Measurements from ENCODE around the gene ROBO1. TPM values are rescaled to one million over a fixed set of nuclear protein-coding genes. Genes with fewer than 3 reads are reported as not detected.

Gene ROBO1
- total and polyA plus RNA-seq, 2 donors = 13.3 to 33.9 TPM

- H3K9me3 ChIP-seq (ENCODE audit: control insufficient read depth in 2 of 2, insufficient read depth in 1 of 2, low read length in 1 of 2) = no peaks in the 10 kb centered on the region
- WGBS = 91% methylated on average over 5 of the region's 5 CpGs
- no peaks in the 10 kb centered on the region for H3K36me3 ChIP-seq (ENCODE audit: control insufficient read depth in 2 of 2, insufficient read depth in 2 of 2, low read length in 1 of 2)
- no peak for DNase-seq (ENCODE audit: low read depth in 6 of 9, low spot score in 9 of 9)
- no peak overlapping the region for H3K4me3 ChIP-seq (ENCODE audit: low read length in 2 of 2)
- H3K27me3 ChIP-seq (ENCODE audit: control insufficient read depth in 2 of 2, insufficient read depth in 1 of 2, low read length in 1 of 2) = no peaks in the 10 kb centered on the region
- H3K4me1 ChIP-seq (ENCODE audit: control insufficient read depth in 2 of 2, insufficient read depth in 2 of 2, low read length in 2 of 2) = no peaks in the 10 kb centered on the region
- H3K27ac ChIP-seq (ENCODE audit: low read depth in 1 of 2, low read length in 1 of 2) = no peak overlapping the region
Observed at GRCh38 chr3:78717041-78717440, 1050.8 kb downstream of the ROBO1 start.

GRCh38 chr3:78712941-78713340 lies 1054.9 kb downstream of the ROBO1 start:
- H3K27me3 ChIP-seq (ENCODE audit: control insufficient read depth in 2 of 2, insufficient read depth in 1 of 2, low read length in 1 of 2) = no peaks in the 10 kb centered on the region
- DNase-seq (ENCODE audit: low read depth in 6 of 9, low spot score in 9 of 9) = peak in 3 of 9 donors; percentile 2 to 57 (median 18)
- peak overlapping the region in 1 of 2 donors; percentile 32 for H3K27ac ChIP-seq (ENCODE audit: low read depth in 1 of 2, low read length in 1 of 2)
- no peaks in the 10 kb centered on the region for H3K4me1 ChIP-seq (ENCODE audit: control insufficient read depth in 2 of 2, insufficient read depth in 2 of 2, low read length in 2 of 2)
- no peaks in the 10 kb centered on the region for H3K36me3 ChIP-seq (ENCODE audit: control insufficient read depth in 2 of 2, insufficient read depth in 2 of 2, low read length in 1 of 2)
- no peaks in the 10 kb centered on the region for H3K9me3 ChIP-seq (ENCODE audit: control insufficient read depth in 2 of 2, insufficient read depth in 1 of 2, low read length in 1 of 2)
- no peak overlapping the region for H3K4me3 ChIP-seq (ENCODE audit: low read length in 2 of 2)

- Histone ChIP-seq H3K9me3 (ENCODE audit: control insufficient read depth in 2 of 2, insufficient read depth in 1 of 2, low read length in 1 of 2) (no peaks in the 10 kb centered on the region), H3K36me3 (ENCODE audit: control insufficient read depth in 2 of 2, insufficient read depth in 2 of 2, low read length in 1 of 2) (no peaks in the 10 kb centered on the region), H3K4me1 (ENCODE audit: control insufficient read depth in 2 of 2, insufficient read depth in 2 of 2, low read length in 2 of 2) (peaks cover 0 to 4% of the 10 kb centered on the region in 2 donors), H3K27ac (ENCODE audit: low read depth in 1 of 2, low read length in 1 of 2) (peak overlapping the region in 1 of 2 donors; percentile 32), H3K27me3 (ENCODE audit: control insufficient read depth in 2 of 2, insufficient read depth in 1 of 2, low read length in 1 of 2) (no peaks in the 10 kb centered on the region), H3K4me3 (ENCODE audit: low read length in 2 of 2) (no peak overlapping the region)
- WGBS = 62% methylated on average over 4 of the region's 4 CpGs
- no peak for DNase-seq (ENCODE audit: low read depth in 6 of 9, low spot score in 9 of 9)
Observed at GRCh38 chr3:78712270-78712669, 1055.5 kb downstream of the ROBO1 start.

GRCh38 chr3:78708565-78709073 lies 1059.2 kb downstream of the ROBO1 start:
- DNase-seq (ENCODE audit: low read depth in 6 of 9, low spot score in 9 of 9) = no peak
- Histone ChIP-seq H3K4me3 (ENCODE audit: low read length in 2 of 2) (no peak overlapping the region), H3K4me1 (ENCODE audit: control insufficient read depth in 2 of 2, insufficient read depth in 2 of 2, low read length in 2 of 2) (peaks cover 0 to 11% of the 10 kb centered on the region in 2 donors), H3K9me3 (ENCODE audit: control insufficient read depth in 2 of 2, insufficient read depth in 1 of 2, low read length in 1 of 2) (no peaks in the 10 kb centered on the region), H3K27me3 (ENCODE audit: control insufficient read depth in 2 of 2, insufficient read depth in 1 of 2, low read length in 1 of 2) (no peaks in the 10 kb centered on the region), H3K36me3 (ENCODE audit: control insufficient read depth in 2 of 2, insufficient read depth in 2 of 2, low read length in 1 of 2) (no peaks in the 10 kb centered on the region), H3K27ac (ENCODE audit: low read depth in 1 of 2, low read length in 1 of 2) (no peak overlapping the region)
- 82% methylated on average over 4 of the region's 4 CpGs for WGBS

GRCh38 chr3:78707609-78708008 lies 1060.2 kb downstream of the ROBO1 start:
- Histone ChIP-seq H3K4me3 (ENCODE audit: low read length in 2 of 2) (no peak overlapping the region), H3K9me3 (ENCODE audit: control insufficient read depth in 2 of 2, insufficient read depth in 1 of 2, low read length in 1 of 2) (no peaks in the 10 kb centered on the region), H3K27ac (ENCODE audit: low read depth in 1 of 2, low read length in 1 of 2) (peak overlapping the region in 1 of 2 donors; percentile 19), H3K36me3 (ENCODE audit: control insufficient read depth in 2 of 2, insufficient read depth in 2 of 2, low read length in 1 of 2) (no peaks in the 10 kb centered on the region), H3K4me1 (ENCODE audit: control insufficient read depth in 2 of 2, insufficient read depth in 2 of 2, low read length in 2 of 2) (peaks cover 0 to 11% of the 10 kb centered on the region in 2 donors), H3K27me3 (ENCODE audit: control insufficient read depth in 2 of 2, insufficient read depth in 1 of 2, low read length in 1 of 2) (no peaks in the 10 kb centered on the region)
- peak in 3 of 9 donors; percentile 7 to 57 (median 16) for DNase-seq (ENCODE audit: low read depth in 6 of 9, low spot score in 9 of 9)
- 90% methylated on average over 2 of the region's 2 CpGs for WGBS

- Histone ChIP-seq H3K4me1 (ENCODE audit: control insufficient read depth in 2 of 2, insufficient read depth in 2 of 2, low read length in 2 of 2) (peaks cover 0 to 11% of the 10 kb centered on the region in 2 donors), H3K4me3 (ENCODE audit: low read length in 2 of 2) (no peak overlapping the region), H3K36me3 (ENCODE audit: control insufficient read depth in 2 of 2, insufficient read depth in 2 of 2, low read length in 1 of 2) (no peaks in the 10 kb centered on the region), H3K27ac (ENCODE audit: low read depth in 1 of 2, low read length in 1 of 2) (no peak overlapping the region), H3K9me3 (ENCODE audit: control insufficient read depth in 2 of 2, insufficient read depth in 1 of 2, low read length in 1 of 2) (no peaks in the 10 kb centered on the region), H3K27me3 (ENCODE audit: control insufficient read depth in 2 of 2, insufficient read depth in 1 of 2, low read length in 1 of 2) (no peaks in the 10 kb centered on the region)
- no peak for DNase-seq (ENCODE audit: low read depth in 6 of 9, low spot score in 9 of 9)
- 94% methylated on average over 3 of the region's 3 CpGs for WGBS
Observed at GRCh38 chr3:78706906-78707523, 1060.8 kb downstream of the ROBO1 start.

GRCh38 chr3:78703944-78704343 lies 1063.9 kb downstream of the ROBO1 start:
- Histone ChIP-seq H3K27ac (ENCODE audit: low read depth in 1 of 2, low read length in 1 of 2) (no peak overlapping the region), H3K27me3 (ENCODE audit: control insufficient read depth in 2 of 2, insufficient read depth in 1 of 2, low read length in 1 of 2) (no peaks in the 10 kb centered on the region), H3K9me3 (ENCODE audit: control insufficient read depth in 2 of 2, insufficient read depth in 1 of 2, low read length in 1 of 2) (no peaks in the 10 kb centered on the region), H3K4me3 (ENCODE audit: low read length in 2 of 2) (no peak overlapping the region), H3K4me1 (ENCODE audit: control insufficient read depth in 2 of 2, insufficient read depth in 2 of 2, low read length in 2 of 2) (peaks cover 0 to 11% of the 10 kb centered on the region in 2 donors), H3K36me3 (ENCODE audit: control insufficient read depth in 2 of 2, insufficient read depth in 2 of 2, low read length in 1 of 2) (no peaks in the 10 kb centered on the region)
- 89% methylated on average over 2 of the region's 2 CpGs for WGBS
- no peak for DNase-seq (ENCODE audit: low read depth in 6 of 9, low spot score in 9 of 9)

- H3K27ac ChIP-seq (ENCODE audit: low read depth in 1 of 2, low read length in 1 of 2) = no peak overlapping the region
- no peaks in the 10 kb centered on the region for H3K4me1 ChIP-seq (ENCODE audit: control insufficient read depth in 2 of 2, insufficient read depth in 2 of 2, low read length in 2 of 2)
- H3K36me3 ChIP-seq (ENCODE audit: control insufficient read depth in 2 of 2, insufficient read depth in 2 of 2, low read length in 1 of 2) = no peaks in the 10 kb centered on the region
- DNase-seq (ENCODE audit: low read depth in 6 of 9, low spot score in 9 of 9) = no peak
- no peak overlapping the region for H3K4me3 ChIP-seq (ENCODE audit: low read length in 2 of 2)
- no peaks in the 10 kb centered on the region for H3K9me3 ChIP-seq (ENCODE audit: control insufficient read depth in 2 of 2, insufficient read depth in 1 of 2, low read length in 1 of 2)
- H3K27me3 ChIP-seq (ENCODE audit: control insufficient read depth in 2 of 2, insufficient read depth in 1 of 2, low read length in 1 of 2) = no peaks in the 10 kb centered on the region
- WGBS = 78% methylated on average over 2 of the region's 2 CpGs
Observed at GRCh38 chr3:78701537-78701936, 1066.3 kb downstream of the ROBO1 start.

GRCh38 chr3:78698431-78698830 lies 1069.4 kb downstream of the ROBO1 start:
- no peak for DNase-seq (ENCODE audit: low read depth in 6 of 9, low spot score in 9 of 9)
- WGBS = 82% methylated on average over 1 of the region's 1 CpG
- no peaks in the 10 kb centered on the region for H3K27me3 ChIP-seq (ENCODE audit: control insufficient read depth in 2 of 2, insufficient read depth in 1 of 2, low read length in 1 of 2)
- no peak overlapping the region for H3K27ac ChIP-seq (ENCODE audit: low read depth in 1 of 2, low read length in 1 of 2)
- no peaks in the 10 kb centered on the region for H3K36me3 ChIP-seq (ENCODE audit: control insufficient read depth in 2 of 2, insufficient read depth in 2 of 2, low read length in 1 of 2)
- H3K9me3 ChIP-seq (ENCODE audit: control insufficient read depth in 2 of 2, insufficient read depth in 1 of 2, low read length in 1 of 2) = no peaks in the 10 kb centered on the region
- H3K4me3 ChIP-seq (ENCODE audit: low read length in 2 of 2) = no peak overlapping the region
- H3K4me1 ChIP-seq (ENCODE audit: control insufficient read depth in 2 of 2, insufficient read depth in 2 of 2, low read length in 2 of 2) = no peaks in the 10 kb centered on the region

Data from thymus (tissue), 11 donors.